GM12891 (cell line): ENCODE data around the gene AUP1.

Experiments used
- PAX5 ChIP-seq: IDR thresholded peaks from 2 replicates; pipeline ENCODE4 v1.6.1; 2011; ENCODE audit warnings: low read length, moderate library complexity, mild to moderate bottlenecking; ENCODE audit not compliant: insufficient read depth, severe bottlenecking
- POLR2A ChIP-seq: IDR thresholded peaks from 2 replicates; pipeline ENCODE4 v1.6.1; 2011; ENCODE audit warnings: low read depth, low read length, control low read depth
- POLR2AphosphoS5 ChIP-seq: IDR thresholded peaks from 2 replicates; pipeline ENCODE4 v1.6.1; 2011; ENCODE audit warnings: low read depth, low read length, control low read depth
- POU2F2 ChIP-seq: IDR thresholded peaks from 2 replicates; pipeline ENCODE4 v1.6.1; 2011; ENCODE audit warnings: low read depth, mild to moderate bottlenecking, control low read depth, low read length, moderate library complexity
- SPI1 ChIP-seq: IDR thresholded peaks from 2 replicates; pipeline ENCODE4 v1.6.1; 2011; ENCODE audit warnings: low read depth, low read length, control low read depth
- TAF1 ChIP-seq: IDR thresholded peaks from 2 replicates; pipeline ENCODE4 v1.6.1; 2011; ENCODE audit warnings: low read depth, low read length, control low read depth

- no peak for TF ChIP-seq POLR2AphosphoS5
- TF ChIP-seq TAF1: no peak
- TF ChIP-seq POLR2A: no peak
- no peak for TF ChIP-seq PAX5
- TF ChIP-seq SPI1: no peak
- TF ChIP-seq POU2F2: no peak
Observed at GRCh38 chr2:74505448-74506246, 23.9 kb downstream of the AUP1 start.
